HG03457 (cell line): ENCODE results near the gene PNPLA1.

ENCODE experiments used
- ATAC-seq: cut with Tn5 transposase; IDR thresholded peaks from one replicate; pipeline ENCODE4 v1.9.1; 2021; ENCODE audit warnings: moderate number of reproducible peaks; ENCODE audit not compliant: unreplicated experiment

The PNPLA1 gene, protein sequence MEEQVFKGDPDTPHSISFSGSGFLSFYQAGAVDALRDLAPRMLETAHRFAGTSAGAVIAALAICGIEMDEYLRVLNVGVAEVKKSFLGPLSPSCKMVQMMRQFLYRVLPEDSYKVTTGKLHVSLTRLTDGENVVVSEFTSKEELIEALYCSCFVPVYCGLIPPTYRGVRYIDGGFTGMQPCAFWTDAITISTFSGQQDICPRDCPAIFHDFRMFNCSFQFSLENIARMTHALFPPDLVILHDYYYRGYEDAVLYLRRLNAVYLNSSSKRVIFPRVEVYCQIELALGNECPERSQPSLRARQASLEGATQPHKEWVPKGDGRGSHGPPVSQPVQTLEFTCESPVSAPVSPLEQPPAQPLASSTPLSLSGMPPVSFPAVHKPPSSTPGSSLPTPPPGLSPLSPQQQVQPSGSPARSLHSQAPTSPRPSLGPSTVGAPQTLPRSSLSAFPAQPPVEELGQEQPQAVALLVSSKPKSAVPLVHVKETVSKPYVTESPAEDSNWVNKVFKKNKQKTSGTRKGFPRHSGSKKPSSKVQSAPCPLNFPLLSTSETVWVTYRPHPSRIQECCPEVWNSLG

DNA sequence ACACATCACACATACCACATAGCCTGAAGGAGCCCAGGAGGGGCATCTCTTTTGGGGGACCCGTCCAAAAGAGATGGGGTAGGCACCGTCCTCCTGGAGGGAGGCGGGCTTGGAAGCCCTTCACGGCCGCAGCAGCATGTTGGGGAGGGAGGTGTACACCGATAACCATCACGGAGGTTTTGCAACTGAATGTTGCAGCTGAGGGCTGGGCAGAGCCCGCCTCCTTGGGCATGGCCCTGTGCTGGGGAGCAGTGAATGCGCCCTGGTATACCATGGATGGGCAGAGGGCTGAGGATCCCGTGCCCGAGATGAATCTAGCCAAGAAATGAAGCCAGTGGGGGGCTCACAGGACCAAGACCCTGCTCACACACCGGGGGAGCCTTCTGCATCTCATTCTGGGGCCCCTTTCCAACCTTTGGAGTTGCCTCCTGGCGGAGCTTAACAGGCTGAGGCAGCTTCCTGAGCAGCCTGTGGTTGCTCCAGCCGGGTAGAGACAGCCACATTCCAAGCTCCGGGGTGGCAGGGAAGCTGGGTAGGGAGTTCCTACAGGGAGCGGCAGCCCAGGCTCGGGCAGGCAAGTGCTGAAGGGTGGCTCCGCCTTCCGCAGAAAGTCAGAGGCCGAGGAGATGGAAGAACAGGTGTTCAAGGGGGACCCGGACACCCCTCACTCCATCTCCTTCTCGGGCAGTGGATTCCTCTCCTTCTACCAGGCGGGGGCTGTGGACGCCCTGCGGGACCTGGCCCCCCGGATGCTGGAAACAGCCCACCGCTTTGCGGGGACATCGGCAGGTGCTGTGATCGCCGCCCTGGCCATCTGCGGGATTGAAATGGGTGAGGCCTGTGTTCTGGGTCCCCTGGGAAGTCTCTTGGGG, at the start of gene PNPLA1:
TSS of gene PNPLA1 (plus strand) at position 227 of the 872 bp plus-strand sequence. CDS start at position 627, 400 bp downstream.
- no peak for ATAC-seq

DNA sequence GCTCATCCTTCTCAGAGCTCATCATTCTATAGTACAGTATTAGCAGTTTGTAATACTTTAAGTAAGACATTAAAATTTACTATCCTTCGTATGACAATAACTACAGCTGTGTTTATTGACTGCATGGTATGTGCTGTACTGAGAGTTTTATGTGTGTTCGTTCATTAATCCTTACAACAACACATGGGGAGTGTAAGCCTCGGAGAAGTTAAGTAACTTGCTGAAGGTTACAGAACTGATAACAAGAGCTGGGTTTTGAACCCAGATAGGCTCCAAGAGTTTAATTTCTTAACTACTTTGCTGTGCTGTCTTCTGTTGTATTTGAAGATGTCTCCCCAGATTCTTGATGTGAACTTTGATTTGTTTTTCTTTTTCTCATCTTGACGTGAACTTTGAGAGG, 49.6 kb upstream of the PNPLA1 start:
- no peak for ATAC-seq

DNA sequence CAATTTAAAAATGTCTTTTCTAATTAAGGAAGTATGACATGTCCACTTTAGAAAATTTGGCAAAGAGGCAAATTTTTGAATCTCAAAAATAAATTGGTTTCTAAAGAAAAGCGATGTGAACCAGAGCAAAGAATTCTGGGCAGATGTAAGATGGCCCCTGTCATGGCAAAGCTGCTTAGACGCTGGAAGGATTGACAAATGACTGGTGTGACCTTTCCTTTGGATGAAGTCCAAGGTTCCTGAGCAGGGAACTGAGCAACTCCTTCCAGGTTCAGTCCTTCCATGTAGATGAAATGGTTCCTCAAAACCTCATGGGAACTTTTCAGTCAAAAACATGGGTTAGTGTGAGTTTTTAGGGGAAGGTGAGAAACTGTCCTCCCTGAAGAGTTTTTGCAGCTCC, 48.2 kb upstream of the PNPLA1 start:
- no peak for ATAC-seq

DNA sequence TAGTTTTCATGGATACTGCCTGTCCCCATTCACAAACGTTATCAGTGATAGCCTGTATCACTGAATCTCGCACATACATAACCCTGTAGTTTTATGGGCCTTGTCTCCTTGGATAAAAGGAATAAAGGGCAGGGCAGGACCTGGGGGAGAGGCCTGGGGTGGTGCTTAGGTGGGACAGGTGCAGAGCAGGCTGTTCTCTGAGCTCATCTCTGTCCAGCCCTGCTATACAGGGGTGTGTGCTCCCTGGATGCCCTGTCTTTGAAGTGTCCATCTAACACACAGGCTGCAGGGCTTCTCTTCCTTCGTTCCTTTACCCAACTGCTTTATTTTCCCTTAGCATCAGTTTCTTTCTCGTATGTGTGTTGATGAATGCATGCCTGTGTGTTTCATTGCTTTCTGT, 46.9 kb upstream of the PNPLA1 start:
- no peak for ATAC-seq

DNA sequence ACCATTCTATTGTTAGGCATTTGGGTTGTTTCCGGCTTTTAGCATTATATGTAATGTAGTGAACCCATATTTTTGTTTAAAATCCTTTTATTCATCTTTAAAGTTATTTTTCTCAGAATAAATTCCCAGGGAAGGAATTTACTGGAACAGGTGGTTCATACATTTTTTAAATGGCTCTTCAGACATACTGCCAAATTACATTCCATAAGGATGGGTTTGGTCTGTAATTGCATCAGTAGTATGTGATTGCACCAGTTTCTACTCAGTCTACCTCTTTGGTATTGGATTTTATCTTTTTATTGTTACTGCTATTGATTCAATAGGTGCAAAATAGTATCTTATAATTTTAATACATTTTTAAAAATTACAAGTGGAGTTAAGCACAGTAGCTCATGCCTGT, 46.2 kb upstream of the PNPLA1 start:
- no peak for ATAC-seq

DNA sequence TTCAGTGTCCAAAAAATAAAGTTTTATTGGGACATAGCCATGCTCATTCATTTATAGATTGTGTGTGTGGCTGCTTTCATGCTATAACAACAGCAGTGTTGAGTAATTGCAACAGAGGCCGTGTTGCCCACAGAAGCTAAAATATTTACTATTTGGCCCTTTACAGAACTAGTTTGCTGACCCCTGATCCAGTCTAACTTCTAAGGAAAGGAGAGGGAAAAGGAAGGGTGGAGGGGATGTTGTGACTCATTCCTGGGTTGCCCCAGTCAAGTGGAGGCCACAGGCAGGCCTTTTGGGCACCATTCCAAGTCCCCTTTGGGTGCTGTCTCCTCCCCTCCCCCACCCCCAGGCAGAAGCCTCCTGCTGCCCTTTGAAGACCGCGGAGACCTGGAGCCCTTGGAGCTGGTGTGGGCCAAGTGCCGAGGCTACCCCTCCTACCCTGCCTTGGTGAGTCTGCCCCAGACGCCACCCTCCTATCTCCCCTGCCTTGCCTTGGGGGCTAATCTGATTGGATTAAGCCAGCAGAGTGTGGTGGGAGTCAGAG, 44.9 kb upstream of the PNPLA1 start:
- ATAC-seq = no peak

DNA sequence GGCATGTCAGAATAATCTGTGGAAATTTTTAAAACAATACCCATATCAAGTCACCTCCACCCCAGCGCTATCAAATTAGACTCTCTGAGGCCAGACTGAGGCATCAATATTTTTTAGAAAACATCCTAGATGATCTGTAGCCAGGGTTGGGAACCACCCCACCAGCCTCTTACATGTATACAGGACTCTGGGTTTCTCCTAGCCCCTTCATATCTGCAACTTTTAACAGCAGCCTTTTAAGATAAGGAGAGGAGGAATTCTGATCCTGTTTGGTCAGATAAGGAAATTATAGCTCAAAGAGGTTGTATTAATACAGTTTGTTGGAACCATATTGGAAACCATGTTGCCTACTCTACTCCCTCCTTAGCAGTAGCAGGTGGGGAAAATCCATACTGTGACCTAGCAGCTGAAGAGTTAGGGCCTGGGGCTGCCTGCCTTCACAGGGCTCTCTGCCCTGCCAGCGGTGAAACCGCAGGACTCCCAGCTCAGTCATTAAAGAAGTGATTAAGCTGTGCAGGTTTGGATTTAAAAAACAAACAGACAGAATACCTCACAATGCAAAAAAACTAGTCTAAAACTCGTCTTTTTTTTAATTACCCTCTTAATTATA, 43.3 kb upstream of the PNPLA1 start:
- no peak for ATAC-seq

DNA sequence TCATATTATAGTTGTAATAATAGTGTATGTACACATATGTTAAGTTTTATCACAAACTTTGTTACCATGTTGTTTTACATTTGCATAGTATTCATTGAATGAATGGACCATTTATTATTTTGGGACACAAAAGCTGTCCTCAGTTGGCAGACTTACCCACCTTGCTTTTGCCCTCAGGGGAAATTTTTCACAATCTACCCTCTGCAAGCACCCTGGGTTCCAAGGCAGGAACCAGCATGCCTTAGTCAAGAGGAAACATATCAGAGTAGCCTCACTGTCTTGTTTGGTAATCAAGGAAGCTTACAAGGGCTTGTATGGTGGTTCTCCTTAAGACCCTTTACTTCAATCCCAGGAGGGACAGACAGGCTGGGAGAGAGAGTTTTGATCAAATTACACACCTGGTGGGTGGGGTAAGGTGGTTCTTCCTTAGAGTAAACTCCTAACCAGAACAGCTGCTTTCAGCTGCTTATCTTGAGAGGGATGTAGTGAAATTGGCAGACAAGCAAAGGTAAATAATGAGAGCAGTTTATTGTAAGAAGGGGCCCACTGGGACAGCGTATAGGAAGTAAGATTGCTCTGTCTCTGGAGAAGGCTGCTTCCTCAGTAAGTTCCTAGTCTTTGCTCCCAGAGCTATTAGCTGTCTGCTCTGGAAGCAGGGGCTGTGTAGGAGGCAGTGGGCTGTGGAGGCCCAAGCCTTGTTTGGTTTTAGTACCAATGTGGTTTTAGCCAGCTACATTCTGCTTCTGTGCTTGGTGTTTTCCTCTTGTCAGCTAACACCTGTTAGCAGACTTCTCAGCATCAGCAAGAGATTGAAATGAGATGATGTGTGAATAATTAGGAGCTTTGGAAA, 42.3 kb upstream of the PNPLA1 start:
- no peak for ATAC-seq

DNA sequence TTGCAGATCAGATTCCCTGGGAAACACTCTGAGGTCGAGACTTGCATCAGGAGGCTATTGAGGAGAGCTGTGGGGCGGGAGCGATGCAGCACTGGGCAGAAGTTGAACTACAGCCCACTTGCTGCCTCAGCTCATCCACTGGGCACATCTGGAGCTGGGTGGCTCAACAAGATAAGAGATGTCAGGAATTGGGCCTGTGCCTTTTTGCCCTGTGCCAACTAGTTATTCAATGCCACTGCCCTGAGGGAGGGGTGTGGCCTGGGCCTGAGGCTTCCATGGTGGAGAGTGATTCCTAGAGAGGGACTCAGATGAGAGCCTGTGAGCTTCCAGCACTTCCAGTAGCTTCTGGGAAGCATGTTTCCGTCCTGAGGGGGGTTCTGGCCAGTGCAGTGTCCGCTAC, 40.6 kb upstream of the PNPLA1 start:
- ATAC-seq = no peak

DNA sequence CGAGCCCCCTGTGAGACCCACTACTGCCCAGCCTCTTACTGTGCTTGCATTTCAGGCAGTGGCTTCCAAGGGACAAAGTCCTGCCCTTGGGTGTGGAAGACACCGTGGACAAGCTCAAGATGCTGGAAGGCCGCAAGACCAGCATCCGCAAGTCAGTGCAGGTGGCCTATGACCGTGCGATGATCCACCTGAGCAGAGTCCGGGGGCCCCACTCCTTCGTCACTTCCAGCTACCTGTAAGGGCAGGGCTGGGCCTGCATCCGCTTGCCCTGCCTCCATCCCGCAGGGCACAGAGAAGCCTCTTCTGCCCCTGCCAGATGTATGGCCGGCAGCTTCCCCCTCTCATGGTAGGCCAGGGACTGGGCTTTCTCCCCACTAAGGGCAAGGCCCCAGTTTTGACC, 39.5 kb upstream of the PNPLA1 start:
- no peak for ATAC-seq

DNA sequence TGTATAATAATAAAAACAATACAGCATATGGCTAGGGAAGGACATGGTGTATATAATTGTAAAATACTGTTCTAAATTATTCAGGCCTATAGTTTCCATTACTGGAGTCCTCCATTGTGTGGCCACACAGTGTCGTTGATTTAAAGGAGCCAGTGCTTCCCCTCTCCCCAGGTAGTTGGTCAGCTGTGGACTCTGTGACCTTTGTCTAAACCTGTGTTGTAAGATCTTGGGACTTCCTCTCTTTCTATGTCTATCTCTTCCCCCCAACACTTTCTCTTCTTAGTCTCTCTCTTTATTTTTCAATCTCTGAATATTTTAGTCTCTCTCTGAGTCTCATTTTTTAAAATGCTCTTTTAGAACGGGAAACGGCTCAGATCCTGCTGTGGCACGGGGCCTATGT, 37.7 kb upstream of the PNPLA1 start:
- ATAC-seq = no peak

DNA sequence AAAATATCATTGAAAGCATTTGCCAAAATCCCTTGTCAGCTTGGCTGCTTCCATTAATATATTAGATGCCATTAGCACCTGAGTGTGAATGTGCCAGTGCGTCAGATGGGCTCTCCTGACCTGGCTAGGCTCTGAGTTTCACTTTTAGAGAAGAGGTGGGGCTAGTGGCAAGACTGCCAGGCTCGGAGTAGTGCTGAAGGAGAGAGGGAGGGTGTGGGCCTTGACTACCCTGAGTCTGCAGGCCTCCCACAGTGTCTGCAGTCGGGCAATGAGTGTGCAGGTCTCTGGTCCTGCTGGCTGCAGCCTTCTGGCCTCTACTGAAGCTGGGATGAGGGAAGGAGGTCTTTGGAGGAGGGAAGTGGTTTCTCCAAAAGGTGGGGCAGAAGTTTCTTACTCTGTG, 34.6 kb upstream of the PNPLA1 start:
- no peak for ATAC-seq

DNA sequence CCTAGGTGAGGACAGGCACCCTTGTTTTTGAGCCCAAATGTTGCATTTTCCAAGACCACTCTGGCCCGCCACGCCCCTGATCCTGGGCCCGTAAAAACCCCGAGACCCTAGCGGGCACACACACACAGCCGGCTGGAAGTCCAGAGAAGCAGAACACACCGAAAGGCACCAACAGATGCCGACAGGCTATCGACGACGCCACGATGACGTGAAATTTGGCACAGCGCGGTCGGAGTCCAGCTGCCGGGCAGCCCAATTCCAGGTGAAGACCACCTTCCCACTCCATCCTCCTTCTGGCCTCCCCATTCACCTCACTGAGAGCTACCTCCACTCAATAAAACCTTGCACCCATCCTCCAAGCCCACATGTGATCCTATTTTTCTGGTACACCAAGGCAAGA, 34.0 kb upstream of the PNPLA1 start:
- no peak for ATAC-seq

DNA sequence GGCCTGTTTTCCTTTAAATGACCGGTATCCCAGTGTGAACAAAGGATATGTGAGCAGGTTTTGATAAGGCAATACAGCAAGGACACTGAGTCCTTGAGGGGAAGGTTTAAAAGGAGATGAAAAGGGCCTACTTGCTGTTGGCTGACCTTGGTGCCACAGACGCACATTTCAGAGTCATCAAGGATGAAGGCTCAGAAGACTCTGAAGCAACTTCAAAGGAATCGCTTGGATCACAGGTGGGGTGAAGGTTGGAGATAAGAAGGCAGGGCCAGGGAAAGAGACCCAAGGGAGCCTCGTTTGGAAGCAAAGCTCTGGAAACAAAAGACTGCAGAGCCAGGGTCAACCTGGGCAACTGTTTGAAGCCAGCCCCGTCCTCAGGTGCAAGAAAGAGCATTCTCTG, 30.1 kb upstream of the PNPLA1 start:
- ATAC-seq = no peak

DNA sequence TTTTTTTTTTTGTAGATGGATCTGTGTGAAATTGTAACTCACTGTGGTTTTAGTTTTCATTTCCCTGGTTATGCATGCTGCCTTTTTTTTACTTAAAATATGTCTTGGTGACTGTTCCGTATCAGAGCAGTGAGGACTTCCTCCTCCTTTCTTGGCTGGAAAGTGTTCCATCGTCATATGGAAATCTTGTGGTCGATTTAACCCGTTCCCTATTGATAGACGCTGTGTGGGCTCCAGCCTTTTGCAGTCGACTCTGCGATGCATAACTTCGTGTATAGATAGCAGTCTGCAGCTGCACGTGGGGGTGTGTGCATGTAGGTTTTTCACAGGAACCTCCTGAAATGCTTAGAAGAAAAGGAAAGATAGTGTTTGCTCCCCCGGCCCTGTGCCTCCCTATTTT, 28.1 kb upstream of the PNPLA1 start:
- no peak for ATAC-seq

DNA sequence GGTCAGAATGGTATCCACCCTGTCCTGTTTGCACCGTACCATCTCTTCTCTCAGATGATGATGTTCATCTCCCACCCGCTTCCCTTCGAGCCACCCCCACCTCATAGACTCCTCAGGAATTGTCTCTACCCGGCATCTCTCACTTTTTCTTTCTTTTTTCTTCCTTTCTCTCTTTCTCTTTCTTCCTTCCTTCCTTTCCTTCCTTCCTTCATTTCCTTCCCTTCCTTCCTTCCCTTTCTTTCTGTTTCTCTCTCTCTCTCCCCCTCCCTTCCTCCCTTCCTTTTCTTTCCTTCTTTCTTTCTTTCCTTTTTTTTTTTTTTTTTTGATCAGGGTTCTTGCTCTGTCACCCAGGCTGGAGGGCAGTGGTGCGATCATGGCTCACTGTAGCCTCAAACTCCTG, 27.7 kb upstream of the PNPLA1 start:
- ATAC-seq = no peak

DNA sequence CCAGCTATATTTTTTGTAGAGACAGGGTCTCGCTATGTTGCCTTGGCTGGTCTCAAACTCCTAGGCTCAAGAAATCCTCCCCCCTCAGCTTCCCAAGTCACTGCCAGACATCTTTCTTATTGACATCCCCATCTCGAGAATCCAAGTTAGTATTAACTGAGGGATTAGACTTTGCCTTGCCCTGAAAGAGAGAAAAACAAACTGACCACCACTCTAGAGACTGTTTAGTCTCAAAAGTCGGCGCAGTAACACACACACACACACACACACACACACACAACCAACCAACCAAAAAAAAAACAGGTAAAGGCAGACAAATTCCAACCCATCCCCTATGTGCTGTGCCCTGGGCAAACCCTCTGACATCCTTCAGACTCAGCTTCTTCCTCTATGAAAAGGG, 27.2 kb upstream of the PNPLA1 start:
- no peak for ATAC-seq

DNA sequence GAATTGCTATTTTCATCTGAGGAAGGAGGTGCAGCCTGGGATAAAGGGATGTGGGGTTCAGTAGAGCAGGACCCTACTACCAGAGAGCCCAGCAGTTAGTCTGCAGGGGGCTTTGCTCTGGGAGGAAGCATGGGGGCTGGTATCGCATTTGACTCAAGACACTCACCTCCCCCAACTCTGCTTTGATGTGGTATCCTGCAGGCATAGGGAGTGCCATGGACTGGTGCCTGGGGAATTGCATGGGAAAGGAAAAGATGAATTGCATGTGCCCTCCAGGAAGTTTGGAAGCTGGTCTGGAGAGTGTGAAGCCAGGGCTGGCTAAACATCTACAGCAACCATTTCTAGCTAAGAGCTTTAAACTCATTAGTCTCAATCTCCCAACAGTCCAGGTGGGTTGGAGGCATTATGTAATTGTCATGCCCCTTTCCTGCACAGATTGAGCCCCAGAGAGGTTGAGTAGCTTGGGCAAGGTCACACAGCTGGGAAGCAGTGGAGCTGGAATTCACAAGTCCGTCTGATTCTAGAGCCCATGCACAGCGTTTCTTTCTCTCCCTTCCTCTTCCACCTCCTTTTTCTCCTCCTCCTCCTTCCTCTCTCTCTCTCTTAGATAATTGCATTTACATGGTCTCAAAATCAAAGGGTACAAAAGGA, 26.2 kb upstream of the PNPLA1 start:
- no peak for ATAC-seq

DNA sequence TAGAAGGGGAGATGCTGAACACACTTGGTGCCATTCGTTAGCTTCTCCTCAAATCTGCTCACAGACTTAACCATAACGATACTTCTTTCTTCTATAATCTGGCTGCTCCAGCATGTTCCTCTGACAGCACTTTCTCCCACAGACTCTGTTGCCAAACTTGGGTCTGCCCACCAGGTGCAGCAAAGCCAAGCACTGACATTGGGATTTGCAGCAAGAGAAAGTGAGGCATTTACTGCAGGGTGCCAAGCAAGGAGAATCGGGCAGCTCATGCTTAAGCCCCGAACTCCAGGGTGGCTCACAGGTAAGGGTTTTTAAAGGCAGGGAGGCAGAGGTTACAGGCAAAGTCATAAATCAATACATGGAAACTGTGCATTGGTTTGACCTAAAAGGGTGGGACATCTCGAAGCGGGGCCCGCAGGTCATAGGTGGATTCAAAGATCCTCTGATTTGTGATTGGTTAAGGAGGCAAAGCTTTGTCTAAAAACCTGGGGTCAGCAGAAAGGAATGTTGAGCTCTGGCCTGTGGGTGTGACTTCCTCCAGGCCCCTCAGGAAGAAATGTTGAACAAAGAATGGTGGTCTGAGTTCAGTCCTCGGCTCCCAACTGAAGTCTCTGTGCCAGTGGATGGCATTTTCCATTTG, 25.1 kb upstream of the PNPLA1 start:
- ATAC-seq = no peak
